Activated CD4-positive, alpha-beta T cell treated with anti-CD3 and anti-CD28 coated beads, Interleukin-2, amount 50 U/mL, for 1 hour (primary cell): ENCODE measurements around the gene ROGDI.

Experiments
- DNase-seq: peaks from one replicate; pipeline ENCODE4 v3.0.0-alpha.2; 2020

Gene ROGDI

DNA sequence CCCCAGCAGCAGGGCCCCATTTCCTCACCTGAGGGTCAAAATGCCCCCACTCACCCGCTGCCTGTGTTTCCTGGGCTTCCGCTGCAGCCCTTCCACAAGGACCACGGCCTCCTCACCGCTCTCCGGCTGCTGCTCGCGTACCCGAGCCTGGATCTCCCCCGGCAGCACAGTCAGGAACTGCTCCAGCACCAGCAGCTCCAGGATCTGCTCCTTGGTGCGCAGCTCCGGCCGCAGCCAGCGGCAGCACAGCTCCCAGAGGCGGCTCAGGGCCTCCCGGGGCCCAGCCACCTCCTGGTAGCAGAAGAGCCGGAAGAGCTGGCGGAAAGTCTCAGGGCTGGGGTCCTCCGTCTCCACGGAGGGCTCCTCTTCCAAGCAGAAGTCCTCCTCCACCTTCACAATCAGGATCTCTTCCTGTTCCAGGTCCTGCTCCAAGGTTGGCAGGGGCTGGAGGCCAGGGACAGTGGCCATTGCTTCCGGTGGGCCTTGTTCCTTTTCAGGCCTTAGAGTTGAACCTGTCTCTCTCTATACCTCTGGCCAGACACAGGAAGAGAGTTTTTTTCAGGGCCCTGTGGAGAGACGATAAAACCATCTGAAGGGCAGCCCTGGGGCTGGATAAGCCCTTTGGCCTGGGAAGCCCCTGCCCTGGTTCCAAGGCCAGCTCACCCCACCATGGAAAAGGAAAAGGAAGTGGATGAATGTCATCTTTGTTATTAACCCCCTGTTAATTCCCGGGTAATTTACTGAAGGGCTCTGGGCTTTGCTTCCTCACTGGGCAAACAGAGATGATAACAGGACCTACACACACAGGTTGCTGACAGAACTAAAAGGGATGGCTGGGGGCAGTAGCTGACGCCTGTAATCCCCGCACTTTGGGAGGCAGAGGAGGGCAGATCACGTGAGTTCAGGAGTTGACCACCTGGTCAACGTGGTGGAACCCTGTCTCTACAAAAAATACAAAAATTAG is 36.6 kb downstream of the ROGDI start:
- no peak for DNase-seq

DNA sequence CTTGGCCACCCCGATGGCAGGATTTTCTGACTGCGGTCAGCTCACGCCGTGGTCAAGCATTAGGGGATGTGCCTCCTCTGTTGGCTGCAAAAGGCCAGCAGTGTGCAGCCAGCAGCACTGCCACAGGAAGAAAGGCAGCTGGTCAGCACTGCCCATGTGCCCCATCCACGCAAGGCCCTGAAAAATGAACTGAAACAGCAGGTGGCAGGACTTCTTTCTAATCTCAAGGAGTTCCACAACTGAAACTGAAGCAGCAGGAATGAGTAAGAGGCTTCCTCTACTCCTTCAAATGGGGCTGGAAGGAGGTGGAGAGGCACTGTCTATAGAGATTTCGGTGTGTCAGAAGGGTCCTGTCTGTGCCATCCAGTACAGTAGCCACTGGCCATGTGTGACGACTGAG is 38.6 kb downstream of the ROGDI start:
- no peak for DNase-seq

DNA sequence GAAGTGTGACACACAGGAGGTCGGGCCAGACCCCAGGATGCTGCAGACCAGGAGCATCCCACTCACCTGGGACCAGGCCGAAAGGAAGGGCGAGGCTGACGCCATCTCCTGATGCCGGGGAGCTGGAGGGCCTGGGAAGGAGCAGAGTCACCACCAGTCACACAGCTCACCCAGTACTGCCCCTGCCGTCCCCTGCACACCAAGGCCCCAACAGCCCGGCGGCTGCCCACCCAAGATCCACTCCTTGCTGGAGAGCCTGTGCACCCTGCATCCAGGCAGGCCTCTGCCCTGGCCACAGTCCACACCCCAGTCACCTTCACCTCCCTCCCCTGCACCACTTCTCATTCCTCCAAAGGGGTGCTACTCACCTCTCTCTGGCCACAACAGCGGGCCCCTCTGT is 40.2 kb downstream of the ROGDI start:
- DNase-seq: no peak

DNA sequence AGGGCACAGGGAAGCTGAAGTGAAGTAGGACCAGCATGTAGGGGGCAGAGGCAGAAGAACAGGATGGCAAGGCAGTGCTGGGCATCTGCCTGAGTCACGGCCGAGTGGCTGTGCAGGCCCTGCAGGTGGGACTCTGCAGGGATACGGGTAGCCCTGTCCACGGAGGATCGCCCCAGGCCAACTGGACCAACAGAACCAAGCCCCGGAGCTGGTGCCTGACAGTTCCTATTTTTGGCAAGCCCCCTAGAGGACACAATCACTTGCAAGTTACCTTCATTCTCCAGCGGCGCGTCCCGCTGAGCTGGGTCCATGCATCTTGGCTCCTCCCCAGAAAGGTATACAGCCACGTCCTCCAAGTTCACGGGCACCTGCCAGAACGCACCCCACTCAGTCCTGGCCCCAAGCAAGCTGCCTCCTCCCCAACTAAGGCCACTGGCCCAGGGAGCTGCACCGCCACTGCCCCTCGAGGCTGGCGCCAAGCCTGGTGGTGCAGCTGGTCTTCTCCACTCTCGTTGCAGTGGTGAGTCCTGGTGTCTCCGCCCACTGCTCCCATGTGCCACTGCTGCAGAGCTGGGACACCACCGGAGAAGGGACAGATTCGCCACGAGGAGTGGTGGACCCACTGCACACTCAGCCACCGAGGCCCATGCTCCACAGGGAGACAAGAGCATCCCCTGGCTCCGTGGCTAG is 42.1 kb downstream of the ROGDI start:
- no peak for DNase-seq

DNA sequence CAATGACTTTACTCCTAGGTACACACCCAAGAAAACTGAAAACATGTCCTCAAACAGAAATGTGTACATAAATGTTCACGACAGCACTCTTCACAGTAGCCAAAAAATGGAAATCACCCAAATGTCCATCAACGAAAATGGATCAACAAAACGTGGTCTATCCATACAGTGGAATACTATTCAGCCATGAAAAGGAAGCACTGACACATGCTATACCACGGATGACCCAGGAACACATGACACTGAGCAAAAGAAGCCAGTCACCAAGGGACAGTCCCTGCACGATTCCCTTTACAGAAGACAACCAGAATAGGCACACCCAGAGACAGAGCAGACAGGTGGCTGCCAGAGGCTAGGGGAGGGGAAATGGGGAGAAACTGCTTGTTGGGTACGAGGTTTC is 46.7 kb downstream of the ROGDI start:
- DNase-seq: no peak

DNA sequence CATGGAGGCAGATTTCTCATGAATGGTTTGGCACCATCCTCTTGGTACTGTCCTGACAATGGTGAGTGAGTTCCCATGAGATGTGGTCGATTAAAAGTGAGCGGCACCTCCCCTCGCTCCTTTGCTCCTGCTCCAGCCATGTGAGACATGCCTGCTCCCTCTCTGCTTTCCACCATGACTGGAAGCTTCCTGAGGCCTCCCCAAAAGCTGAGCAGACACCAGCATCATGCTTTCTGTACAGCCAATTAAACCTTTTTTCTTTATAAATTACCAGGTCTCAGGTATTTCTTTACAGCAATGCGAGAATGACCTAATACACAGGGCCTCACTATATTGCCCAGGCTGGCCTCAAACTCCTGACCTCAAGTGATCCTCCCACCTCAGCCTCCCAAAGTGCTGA is 47.6 kb downstream of the ROGDI start:
- DNase-seq: no peak

DNA sequence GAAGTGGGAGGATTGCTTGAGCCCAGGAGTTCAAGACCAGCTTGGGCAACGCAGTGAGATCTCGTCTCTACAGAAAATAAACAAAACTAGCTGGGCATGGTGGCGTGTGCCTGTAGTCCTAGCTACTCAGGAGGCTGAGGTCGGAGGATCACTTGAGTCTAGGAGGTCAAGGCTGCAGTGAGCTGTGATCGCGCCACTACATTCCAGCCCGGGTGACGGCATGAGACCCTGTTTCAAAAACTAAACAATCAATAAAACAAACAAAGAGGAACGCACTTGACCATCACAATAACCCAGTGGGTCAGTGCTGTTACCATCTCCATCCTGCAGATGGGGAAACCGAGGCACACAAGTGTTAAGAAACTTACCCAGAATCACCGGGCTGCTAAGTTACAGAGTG is 49.2 kb downstream of the ROGDI start:
- DNase-seq: no peak

DNA sequence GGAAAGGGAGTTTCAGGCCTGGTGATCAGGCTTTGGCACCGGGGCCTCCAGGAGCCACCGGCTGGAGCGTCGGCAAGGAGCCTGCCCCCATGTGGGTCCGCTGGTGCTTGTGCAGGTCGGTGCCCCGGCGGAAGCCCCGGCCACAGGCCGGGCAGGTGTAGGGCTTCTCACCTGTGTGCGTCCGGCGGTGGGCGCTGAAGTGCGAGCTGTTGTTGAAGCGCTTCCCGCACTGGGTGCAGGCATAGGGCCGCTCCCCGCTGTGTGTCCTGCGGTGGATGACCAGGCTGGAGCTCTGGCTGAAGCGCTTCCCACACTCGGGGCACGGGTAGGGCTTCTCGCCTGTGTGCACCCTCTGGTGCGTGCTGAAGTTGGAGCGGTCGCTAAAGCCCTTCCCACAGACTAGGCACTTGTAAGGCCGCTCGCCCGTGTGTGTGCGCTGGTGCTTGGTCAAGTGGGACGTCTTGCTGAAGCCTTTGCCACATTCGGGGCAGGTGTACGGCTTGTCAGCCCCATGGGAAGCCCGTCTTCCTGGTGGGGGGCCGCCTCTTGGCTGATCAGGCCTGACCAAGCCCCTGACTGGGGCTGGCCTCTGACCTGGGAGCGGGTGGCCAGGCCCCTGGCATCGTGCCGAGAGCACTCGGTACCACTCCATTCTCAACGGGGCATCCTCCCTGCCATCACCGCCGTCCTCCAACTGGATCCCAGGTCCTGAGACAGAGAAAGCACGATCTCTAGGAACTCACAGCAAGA is 49.9 kb downstream of the ROGDI start:
- no peak for DNase-seq

DNA sequence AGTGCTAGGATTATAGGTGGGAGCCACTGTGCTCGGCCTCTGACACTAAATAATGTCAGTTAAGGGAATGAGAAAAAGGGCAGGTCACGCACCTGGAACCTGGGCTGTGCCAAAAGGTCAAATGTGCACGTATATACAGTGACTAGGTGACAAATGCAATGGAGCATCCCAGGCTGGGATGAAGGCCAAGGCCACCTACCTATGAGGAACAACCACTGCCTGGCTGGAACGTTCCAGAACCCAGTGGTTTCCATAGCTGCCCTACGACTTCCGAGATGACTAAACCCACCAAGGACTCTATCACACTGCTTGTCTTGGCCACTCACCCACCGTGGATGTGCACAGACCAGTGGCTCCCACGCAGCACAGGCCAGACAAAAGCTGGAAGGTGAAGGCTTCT is 51.5 kb downstream of the ROGDI start:
- no peak for DNase-seq

DNA sequence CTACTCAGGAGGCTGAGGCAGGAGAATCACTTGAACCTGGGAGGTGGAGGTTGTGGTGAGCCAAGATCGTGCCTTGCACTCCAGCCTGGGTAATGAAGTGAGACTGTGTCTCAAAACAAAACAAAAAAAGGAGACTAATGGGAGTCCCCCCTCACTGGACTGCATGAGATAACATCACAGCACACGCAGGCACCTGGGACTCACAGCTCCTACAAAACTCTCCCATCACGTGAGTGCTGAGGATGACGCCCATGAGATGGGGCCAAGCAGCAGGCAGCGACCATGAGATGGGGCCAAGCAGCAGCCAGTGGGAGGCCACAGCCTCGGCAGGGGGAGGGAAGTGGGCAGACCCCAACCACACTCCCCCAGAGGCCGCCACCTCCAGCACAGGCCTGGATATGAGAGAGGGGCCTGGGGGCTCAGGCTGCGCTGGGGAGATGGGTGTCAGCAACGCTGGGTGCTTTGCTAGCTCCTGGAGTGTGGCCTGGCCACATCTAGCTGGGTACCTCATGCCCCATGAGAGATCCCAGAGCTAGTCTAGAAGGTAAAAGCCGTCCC is 52.7 kb downstream of the ROGDI start:
- no peak for DNase-seq

DNA sequence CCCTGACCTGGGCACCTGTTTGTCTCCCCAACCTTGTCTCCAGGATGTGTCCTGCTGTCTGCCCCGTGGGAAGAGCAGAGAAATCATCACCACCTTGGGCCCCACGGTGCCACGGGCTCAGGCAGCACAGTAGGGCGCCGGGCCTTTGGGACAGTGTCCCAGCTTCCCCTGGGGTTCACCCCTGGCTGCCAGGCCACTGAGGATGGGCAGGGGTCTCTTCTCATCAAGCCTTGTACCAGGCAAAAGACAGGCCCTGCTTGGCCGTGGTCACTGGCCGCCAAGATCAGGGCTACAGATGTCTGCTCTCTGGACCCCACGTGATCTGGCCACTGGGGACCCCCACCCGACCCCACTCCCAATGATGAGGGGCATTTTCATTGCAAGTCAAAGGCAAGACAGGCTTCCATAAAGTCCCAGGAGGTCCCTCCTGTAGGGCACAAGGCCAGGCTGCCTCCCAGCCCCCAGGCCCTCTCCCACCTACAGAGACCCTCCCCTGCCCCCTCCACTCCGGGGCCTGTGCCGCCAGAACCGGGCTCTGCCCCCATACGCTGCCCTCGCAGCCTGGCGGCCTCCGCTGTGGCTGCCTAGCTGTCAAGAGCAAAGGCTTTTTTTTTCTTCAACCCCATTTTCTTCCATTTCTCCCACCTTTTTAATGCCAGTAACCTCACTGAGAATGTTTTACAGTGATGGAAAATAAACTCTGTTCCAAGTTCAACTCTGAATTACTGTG is 53.6 kb downstream of the ROGDI start:
- no peak for DNase-seq

DNA sequence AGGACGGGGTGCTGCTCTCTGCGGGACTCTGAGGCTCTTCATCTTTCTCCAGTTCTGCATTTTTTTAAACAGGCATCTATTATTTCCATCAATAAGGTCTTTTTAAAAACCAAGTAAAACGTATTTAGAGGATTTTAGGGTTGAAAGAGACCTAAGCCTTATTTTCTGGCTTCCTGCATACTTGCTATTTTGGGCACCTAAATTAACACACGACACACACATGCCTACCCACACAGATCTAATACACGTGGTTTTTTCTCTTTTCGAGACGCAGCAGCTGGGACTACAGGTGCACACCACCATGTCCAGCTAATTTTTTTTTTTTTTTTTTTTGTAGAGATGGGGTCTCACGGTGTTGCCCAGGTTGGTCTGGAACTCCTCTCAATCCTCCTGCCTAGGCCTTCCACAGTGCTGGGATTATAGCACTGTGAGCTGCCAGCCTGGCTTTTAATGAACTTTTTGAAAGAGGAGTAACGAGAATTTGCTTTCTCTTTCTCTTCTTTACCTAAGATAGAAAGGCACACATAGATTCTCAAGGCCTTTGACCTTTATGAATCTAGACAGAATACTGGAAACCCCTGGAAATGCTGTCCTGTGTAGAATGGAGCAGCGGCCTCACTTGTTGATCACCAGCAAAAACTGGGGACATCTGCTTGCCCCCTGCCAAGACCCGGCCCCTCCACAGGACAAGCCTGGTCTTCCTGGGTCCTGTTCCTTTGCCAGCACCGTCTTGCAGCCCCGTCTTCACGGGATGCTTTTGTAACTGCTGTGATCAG is 54.3 kb downstream of the ROGDI start:
- DNase-seq: no peak

DNA sequence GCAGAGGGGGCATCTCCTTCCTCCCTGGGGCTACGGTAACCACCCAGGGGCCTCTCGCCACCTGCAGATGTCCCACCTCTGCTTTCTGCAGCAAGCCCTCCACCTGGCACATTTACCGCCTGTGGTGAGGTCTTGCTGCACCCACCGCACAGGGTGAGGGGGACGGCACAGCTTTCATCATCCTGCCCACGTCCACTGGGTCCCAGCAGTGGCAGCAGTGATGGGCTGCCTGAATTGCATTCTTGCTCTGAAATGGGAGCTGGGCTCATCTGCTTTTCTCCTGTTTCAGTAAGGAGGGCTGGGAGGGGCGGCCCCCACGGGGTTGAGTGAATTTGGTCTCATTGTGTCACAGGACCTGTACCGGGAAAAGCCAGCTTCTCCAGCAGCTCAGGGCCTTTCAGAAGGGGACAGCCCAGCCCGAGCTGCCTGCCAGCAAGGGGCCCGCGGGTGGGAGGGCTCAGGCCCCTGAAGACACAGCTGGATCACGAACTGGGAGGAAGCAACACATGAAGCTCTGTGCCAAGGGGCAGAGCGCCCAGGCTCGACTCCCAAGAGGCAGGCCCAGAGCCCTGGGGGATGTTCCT is 55.4 kb downstream of the ROGDI start:
- DNase-seq: no peak
